RKO (cell line): ENCODE results near the gene PITPNM2.
A peak's percentile ranks its signal among the peaks of the same experiment; 100 is the strongest.

Experiments
- DNase-seq: peaks from one replicate; pipeline ENCODE4 v3.0.0-alpha.2; 2016; ENCODE audit warnings: low spot score

The PITPNM2 gene

GRCh38 chr12:123143736-123144461, 7.0 kb downstream of the PITPNM2 start:
- DNase-seq: no peak

GRCh38 chr12:123142921-123143735, 7.8 kb downstream of the PITPNM2 start:
- no peak for DNase-seq

GRCh38 chr12:123142518-123142840, 8.4 kb downstream of the PITPNM2 start:
- no peak for DNase-seq

- DNase-seq: peak; percentile 60
These were observed 9.0 kb downstream of the PITPNM2 start for GRCh38 chr12:123141615-123142517.

- no peak for DNase-seq
These were observed 9.9 kb downstream of the PITPNM2 start for GRCh38 chr12:123140676-123141614.

- peak; percentile 46 for DNase-seq
These were observed 10.8 kb downstream of the PITPNM2 start for GRCh38 chr12:123139926-123140675.

- no peak for DNase-seq
These were observed 15.2 kb downstream of the PITPNM2 start for GRCh38 chr12:123135688-123136087.

- DNase-seq: no peak
These were observed 16.1 kb downstream of the PITPNM2 start for GRCh38 chr12:123134826-123135225.

- no peak for DNase-seq
These were observed 16.6 kb downstream of the PITPNM2 start for GRCh38 chr12:123134271-123134671.

- DNase-seq: no peak
These were observed 17.2 kb downstream of the PITPNM2 start for GRCh38 chr12:123133701-123134100.

GRCh38 chr12:123132951-123133619, 17.8 kb downstream of the PITPNM2 start:
- DNase-seq: no peak

GRCh38 chr12:123131879-123132402, 18.9 kb downstream of the PITPNM2 start:
- DNase-seq: no peak

- DNase-seq: no peak
These were observed 19.5 kb downstream of the PITPNM2 start for GRCh38 chr12:123131291-123131832.

GRCh38 chr12:123129621-123130020, 21.3 kb downstream of the PITPNM2 start:
- no peak for DNase-seq

- DNase-seq: no peak
These were observed 23.8 kb downstream of the PITPNM2 start for GRCh38 chr12:123127182-123127495.

- peak; percentile 89 for DNase-seq
These were observed 24.4 kb downstream of the PITPNM2 start for GRCh38 chr12:123126294-123127181.

- no peak for DNase-seq
These were observed 28.3 kb downstream of the PITPNM2 start for GRCh38 chr12:123122626-123123025.

GRCh38 chr12:123121670-123122069, 29.2 kb downstream of the PITPNM2 start:
- no peak for DNase-seq
